Stomach smooth muscle (tissue), 2 donors: ENCODE measurements around the gene FAM53A.
A peak's percentile ranks its signal among the peaks of the same experiment; 100 is the strongest.
"Not testable (repeated sequence)": the region's sequence is repeated elsewhere in the genome, so short reads cannot be mapped to it uniquely, and the experiment has no call there.

ENCODE experiments used
- H3K27ac ChIP-seq: one replicate; pipeline ENCODE4 v1.7.0; 2013; ENCODE audit warnings: mild to moderate bottlenecking, low read length, inconsistent platforms
- H3K27me3 ChIP-seq, 2 donors: one replicate each; pipeline ENCODE4 v1.7.0; 2013; ENCODE audit warnings: low read length in 2 of 2; ENCODE audit not compliant: insufficient read depth in 2 of 2, control insufficient read depth in 1 of 2
- H3K36me3 ChIP-seq, 2 donors: one replicate each; pipeline ENCODE4 v1.7.0; 2013; ENCODE audit warnings: low read length in 2 of 2; ENCODE audit not compliant: control insufficient read depth in 2 of 2, insufficient read depth in 2 of 2
- H3K4me1 ChIP-seq: one replicate; pipeline ENCODE4 v1.7.0; 2013; ENCODE audit warnings: low read length; ENCODE audit not compliant: control insufficient read depth, insufficient read depth
- H3K4me3 ChIP-seq, 2 donors: one replicate each; pipeline ENCODE4 v1.7.0; 2013; ENCODE audit warnings: low read length in 2 of 2
- H3K9ac ChIP-seq, 2 donors: one replicate each; pipeline ENCODE4 v1.7.0; 2013; ENCODE audit warnings: low read length in 2 of 2, mild to moderate bottlenecking in 1 of 2
- H3K9me3 ChIP-seq, 2 donors: one replicate each; pipeline ENCODE4 v1.7.0; 2013; ENCODE audit warnings: low read length in 2 of 2; ENCODE audit not compliant: control insufficient read depth in 2 of 2
- donor health status: healthy.
- donor health status: Pancreatic carcinoma.

Gene FAM53A

GRCh38 chr4:1714303-1715001 lies 30.3 kb upstream of the FAM53A start:
- no peak overlapping the region for H3K9ac ChIP-seq
- peaks cover 8 to 18% of the 10 kb centered on the region in 2 donors for H3K36me3 ChIP-seq
- H3K4me3 ChIP-seq: no peak overlapping the region
- no peak overlapping the region for H3K27ac ChIP-seq
- no peaks in the 10 kb centered on the region for H3K9me3 ChIP-seq
- no peaks in the 10 kb centered on the region for H3K27me3 ChIP-seq
- peaks cover 34% of the 10 kb centered on the region for H3K4me1 ChIP-seq

- Histone ChIP-seq H3K9ac (peak overlapping the region; percentile 66 to 78), H3K4me3 (peak overlapping the region; percentile 84 to 92), H3K36me3 (peaks cover 7 to 16% of the 10 kb centered on the region in 2 donors), H3K27me3 (no peaks in the 10 kb centered on the region), H3K27ac (peak overlapping the region; percentile 93), H3K4me1 (peaks cover 27% of the 10 kb centered on the region), H3K9me3 (no peaks in the 10 kb centered on the region)
These were observed 29.1 kb upstream of the FAM53A start for GRCh38 chr4:1713003-1713851.

- Histone ChIP-seq H3K27me3 (no peaks in the 10 kb centered on the region), H3K4me3 (peak within 1 kb of the TSS; percentile 84 to 92), H3K4me1 (peaks cover 22% of the 10 kb centered on the region), H3K36me3 (peaks cover 2 to 9% of the 10 kb centered on the region in 2 donors), H3K27ac (peak within 1 kb of the TSS; percentile 93), H3K9me3 (no peaks in the 10 kb centered on the region), H3K9ac (peak within 1 kb of the TSS; percentile 78 to 94)
These were observed 28.3 kb upstream of the FAM53A start, which contains the start of gene SLBP for GRCh38 chr4:1712216-1713002. TSS of gene SLBP (minus strand) at chr4:1712319. CDS start at chr4:1712188, 131 bp downstream.

GRCh38 chr4:1711571-1712215 lies 27.6 kb upstream of the FAM53A start:
- H3K4me1 ChIP-seq: peaks cover 22% of the 10 kb centered on the region
- peak overlapping the region; percentile 83 to 92 for H3K4me3 ChIP-seq
- no peaks in the 10 kb centered on the region for H3K9me3 ChIP-seq
- no peaks in the 10 kb centered on the region for H3K27me3 ChIP-seq
- H3K9ac ChIP-seq: peak overlapping the region; percentile 78 to 90
- H3K36me3 ChIP-seq: peaks cover 2 to 3% of the 10 kb centered on the region in 2 donors
- peak overlapping the region; percentile 93 for H3K27ac ChIP-seq

GRCh38 chr4:1711055-1711570 lies 27.0 kb upstream of the FAM53A start:
- peak overlapping the region; percentile 93 for H3K27ac ChIP-seq
- H3K36me3 ChIP-seq: peaks cover 2 to 4% of the 10 kb centered on the region in 2 donors
- no peaks in the 10 kb centered on the region for H3K9me3 ChIP-seq
- no peaks in the 10 kb centered on the region for H3K27me3 ChIP-seq
- H3K9ac ChIP-seq: peak overlapping the region; percentile 78 to 90
- peaks cover 22% of the 10 kb centered on the region for H3K4me1 ChIP-seq
- H3K4me3 ChIP-seq: peak overlapping the region; percentile 83 to 92

- Histone ChIP-seq H3K9me3 (no peaks in the 10 kb centered on the region), H3K4me1 (peaks cover 19% of the 10 kb centered on the region), H3K36me3 (peaks cover 2 to 7% of the 10 kb centered on the region in 2 donors), H3K27me3 (no peaks in the 10 kb centered on the region), H3K9ac (no peak overlapping the region), H3K4me3 (no peak overlapping the region), H3K27ac (no peak overlapping the region)
These were observed 24.5 kb upstream of the FAM53A start for GRCh38 chr4:1708581-1708980.

GRCh38 chr4:1706358-1706757 lies 22.2 kb upstream of the FAM53A start:
- Histone ChIP-seq H3K27me3 (no peaks in the 10 kb centered on the region), H3K4me1 (peaks cover 11% of the 10 kb centered on the region), H3K36me3 (peaks cover 16 to 17% of the 10 kb centered on the region in 2 donors), H3K27ac (no peak overlapping the region), H3K9ac (no peak overlapping the region), H3K4me3 (no peak overlapping the region), H3K9me3 (no peaks in the 10 kb centered on the region)

- H3K27me3 ChIP-seq: no peaks in the 10 kb centered on the region
- H3K9ac ChIP-seq: no peak overlapping the region
- H3K9me3 ChIP-seq: no peaks in the 10 kb centered on the region
- peaks cover 4% of the 10 kb centered on the region for H3K4me1 ChIP-seq
- H3K27ac ChIP-seq: no peak overlapping the region
- H3K4me3 ChIP-seq: no peak overlapping the region
- H3K36me3 ChIP-seq: peaks cover 16 to 17% of the 10 kb centered on the region in 2 donors
These were observed 21.6 kb upstream of the FAM53A start for GRCh38 chr4:1705732-1706131.

- H3K4me1 ChIP-seq: no peaks in the 10 kb centered on the region
- peaks cover 22 to 23% of the 10 kb centered on the region in 2 donors for H3K36me3 ChIP-seq
- no peaks in the 10 kb centered on the region for H3K27me3 ChIP-seq
- no peaks in the 10 kb centered on the region for H3K9me3 ChIP-seq
- peak overlapping the region in 1 of 2 donors; percentile 3 for H3K9ac ChIP-seq
- H3K4me3 ChIP-seq: no peak overlapping the region
- H3K27ac ChIP-seq: no peak overlapping the region
These were observed 19.8 kb upstream of the FAM53A start for GRCh38 chr4:1703867-1704266.

GRCh38 chr4:1701671-1702070 lies 17.6 kb upstream of the FAM53A start:
- not testable (repeated sequence) for H3K4me1 ChIP-seq, H3K27ac ChIP-seq, H3K9ac ChIP-seq, H3K9me3 ChIP-seq, H3K4me3 ChIP-seq, H3K27me3 ChIP-seq
- peaks cover 25 to 30% of the 10 kb centered on the region in 2 donors for H3K36me3 ChIP-seq
